HFFc6 (cell line): ENCODE data around the gene MTHFR. TPM values are rescaled to one million over a fixed set of nuclear protein-coding genes. Genes with fewer than 3 reads are reported as not detected.

Experiments
- DNase-seq: peaks from one replicate; pipeline ENCODE4 v3.0.0-alpha.2; 2018
- H3K27ac Mint-ChIP-seq: 2 replicates; pipeline ENCODE4 v1.8.0; 2020; ENCODE audit warnings: mild to moderate bottlenecking, mixed read lengths
- H3K27me3 Mint-ChIP-seq: 2 replicates; pipeline ENCODE4 v1.8.0; 2021; ENCODE audit warnings: mild to moderate bottlenecking, moderate library complexity, mixed read lengths; ENCODE audit not compliant: insufficient read depth
- H3K36me3 Mint-ChIP-seq: 2 replicates; pipeline ENCODE4 v1.8.0; 2021; ENCODE audit warnings: low read depth, mixed read lengths
- H3K4me1 Mint-ChIP-seq: 2 replicates; pipeline ENCODE4 v1.8.0; 2020; ENCODE audit warnings: low read depth, mixed read lengths
- H3K4me3 Mint-ChIP-seq: 2 replicates; pipeline ENCODE4 v1.8.0; 2020; ENCODE audit warnings: mild to moderate bottlenecking, moderate library complexity, mixed read lengths
- H3K9me3 Mint-ChIP-seq: 2 replicates; pipeline ENCODE4 v1.8.0; 2020; ENCODE audit warnings: mild to moderate bottlenecking, mixed read lengths
- total RNA-seq, 6 experiments: library from RNA; stranded (reverse); fragmentation: NEBNext Ultra II Directional; extraction: Animal tissue kit (Norgen Biotek cat#: 25700); gene quantifications; 2 replicates in 1 of 6; 3 replicates in 5 of 6; pipeline ENCODE4 v1.2.3, GENCODE V29; 2021
- TF ChIP-seq, protein P1 (sequence below): fragments of 200-600 bp; sonication (generic); IDR thresholded peaks from 2 replicates; pipeline ENCODE4 v1.5.0; 2021; ENCODE audit warnings: antibody characterized with exemption, mild to moderate bottlenecking

The MTHFR gene
- total RNA-seq, 6 experiments from 2014 or later, result 9.4 to 11.7 (median 10.5) TPM

GRCh38 chr1:11828511-11828910 is 22.7 kb upstream of the MTHFR start:
- Mint-ChIP-seq H3K27me3 (no peaks in the 10 kb centered on the region; the same call in none of the 2 replicates), H3K27ac (no peak overlapping the region), H3K9me3 (no peaks in the 10 kb centered on the region), H3K4me3 (no peak overlapping the region), H3K4me1 (no peaks in the 10 kb centered on the region), H3K36me3 (peaks cover 9% of the 10 kb centered on the region)
- TF ChIP-seq, protein P1, sequence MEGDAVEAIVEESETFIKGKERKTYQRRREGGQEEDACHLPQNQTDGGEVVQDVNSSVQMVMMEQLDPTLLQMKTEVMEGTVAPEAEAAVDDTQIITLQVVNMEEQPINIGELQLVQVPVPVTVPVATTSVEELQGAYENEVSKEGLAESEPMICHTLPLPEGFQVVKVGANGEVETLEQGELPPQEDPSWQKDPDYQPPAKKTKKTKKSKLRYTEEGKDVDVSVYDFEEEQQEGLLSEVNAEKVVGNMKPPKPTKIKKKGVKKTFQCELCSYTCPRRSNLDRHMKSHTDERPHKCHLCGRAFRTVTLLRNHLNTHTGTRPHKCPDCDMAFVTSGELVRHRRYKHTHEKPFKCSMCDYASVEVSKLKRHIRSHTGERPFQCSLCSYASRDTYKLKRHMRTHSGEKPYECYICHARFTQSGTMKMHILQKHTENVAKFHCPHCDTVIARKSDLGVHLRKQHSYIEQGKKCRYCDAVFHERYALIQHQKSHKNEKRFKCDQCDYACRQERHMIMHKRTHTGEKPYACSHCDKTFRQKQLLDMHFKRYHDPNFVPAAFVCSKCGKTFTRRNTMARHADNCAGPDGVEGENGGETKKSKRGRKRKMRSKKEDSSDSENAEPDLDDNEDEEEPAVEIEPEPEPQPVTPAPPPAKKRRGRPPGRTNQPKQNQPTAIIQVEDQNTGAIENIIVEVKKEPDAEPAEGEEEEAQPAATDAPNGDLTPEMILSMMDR, result no peak
- DNase-seq, result no peak

DNA sequence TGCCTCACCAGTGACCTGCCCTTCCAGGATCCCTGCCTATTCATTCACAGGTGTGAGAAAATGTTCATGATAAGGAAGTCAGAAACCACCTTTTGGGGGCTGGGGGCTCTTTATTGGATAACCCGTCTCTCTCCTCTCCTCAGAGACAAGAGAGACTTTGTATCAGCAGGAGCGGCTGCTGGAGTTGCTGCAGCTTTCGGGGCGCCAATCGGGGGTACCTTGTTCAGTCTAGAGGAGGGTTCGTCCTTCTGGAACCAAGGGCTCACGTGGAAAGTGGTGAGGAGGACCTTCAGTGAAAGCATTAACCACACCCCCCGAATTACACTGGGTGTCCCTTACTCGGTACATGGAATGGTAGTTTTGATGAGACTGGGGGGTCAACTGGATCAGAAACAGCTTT is 21.2 kb upstream of the MTHFR start:
- no peaks in the 10 kb centered on the region; the same call in none of the 2 replicates for H3K27me3 Mint-ChIP-seq
- peaks cover 5% of the 10 kb centered on the region for H3K4me1 Mint-ChIP-seq
- H3K4me3 Mint-ChIP-seq, result no peak overlapping the region
- TF ChIP-seq, protein P1, result no peak
- DNase-seq, result no peak
- peaks cover 9% of the 10 kb centered on the region for H3K36me3 Mint-ChIP-seq
- H3K27ac Mint-ChIP-seq, result no peak overlapping the region
- H3K9me3 Mint-ChIP-seq, result no peaks in the 10 kb centered on the region

DNA sequence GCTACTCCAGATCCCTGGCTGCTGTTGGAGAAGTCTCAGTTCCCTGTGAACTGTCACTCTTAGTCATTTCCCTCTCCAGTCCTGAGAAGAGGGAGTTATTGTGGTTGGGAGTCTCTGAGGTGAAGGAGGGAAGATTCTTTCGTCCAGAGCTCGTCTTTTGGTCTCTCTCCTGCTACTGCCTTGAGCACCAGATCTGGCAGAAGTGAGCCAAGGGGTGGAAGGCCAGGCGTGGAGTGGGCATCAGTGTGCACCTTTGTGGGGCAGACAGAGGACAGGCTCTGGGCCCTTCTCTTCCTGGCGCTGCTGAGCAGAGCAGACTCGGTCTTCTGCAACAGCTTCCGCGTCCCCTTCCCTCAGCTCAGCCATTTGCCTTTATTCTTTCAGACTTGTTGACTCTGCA is 19.4 kb upstream of the MTHFR start:
- Mint-ChIP-seq H3K27ac (no peak overlapping the region), H3K9me3 (no peaks in the 10 kb centered on the region), H3K4me3 (no peak overlapping the region), H3K27me3 (no peaks in the 10 kb centered on the region; the same call in 1 of the 2 replicates), H3K36me3 (peaks cover 10% of the 10 kb centered on the region), H3K4me1 (peaks cover 20% of the 10 kb centered on the region)
- no peak for DNase-seq
- TF ChIP-seq, protein P1, result no peak

- Mint-ChIP-seq H3K9me3 (no peaks in the 10 kb centered on the region), H3K27me3 (no peaks in the 10 kb centered on the region; the same call in 1 of the 2 replicates), H3K36me3 (peaks cover 22% of the 10 kb centered on the region), H3K27ac (no peak overlapping the region), H3K4me1 (peaks cover 25% of the 10 kb centered on the region), H3K4me3 (no peak overlapping the region; the same call in 1 of the 2 replicates)
- DNase-seq, result no peak
- TF ChIP-seq, protein P1, result no peak
These were observed 17.8 kb upstream of the MTHFR start for GRCh38 chr1:11823366-11824137.

DNA sequence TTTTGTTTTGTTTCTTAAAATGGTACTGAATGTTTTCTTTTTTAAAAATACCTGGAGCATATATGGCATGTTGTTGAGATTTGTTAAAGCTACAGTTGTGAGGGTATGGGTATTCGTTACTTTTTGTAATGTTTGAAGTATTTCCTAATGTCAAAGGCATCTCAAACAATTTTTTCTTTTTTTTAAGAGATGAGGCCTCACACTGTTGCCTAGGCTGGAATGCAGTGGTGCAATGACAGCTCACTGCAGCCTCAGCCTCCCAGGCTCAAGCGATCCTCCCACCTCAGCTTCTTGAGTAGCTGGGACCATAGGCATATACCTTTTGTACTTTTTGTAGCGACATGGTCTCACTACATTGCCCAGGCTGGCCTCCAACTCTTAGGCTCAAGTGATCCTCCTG is 16.3 kb upstream of the MTHFR start:
- TF ChIP-seq, protein P1, result no peak
- Mint-ChIP-seq H3K4me3 (peak overlapping the region; percentile 45; the same call in 1 of the 2 replicates), H3K9me3 (no peaks in the 10 kb centered on the region), H3K27ac (peak overlapping the region; percentile 58), H3K36me3 (peaks cover 29% of the 10 kb centered on the region), H3K27me3 (no peaks in the 10 kb centered on the region; the same call in 1 of the 2 replicates), H3K4me1 (peaks cover 25% of the 10 kb centered on the region)
- DNase-seq, result peak; percentile 30
